Endothelial cell of umbilical vein (primary cell): Measurements from ENCODE around the gene LPP.

Source experiments
- CTCF ChIP-seq, 2 donors: IDR thresholded peaks; 1 replicate in 1 of 2; 2 replicates in 1 of 2; pipeline ENCODE4 v1.5.1; 2011; ENCODE audit warnings: low read length in 2 of 2, mild to moderate bottlenecking in 2 of 2, moderate library complexity in 2 of 2, control low read depth in 1 of 2, inconsistent platforms in 1 of 2, low read depth in 1 of 2; ENCODE audit not compliant: insufficient read depth in 1 of 2; ENCODE audit errors: extremely low read depth in 1 of 2
- JUN ChIP-seq: IDR thresholded peaks from 2 replicates; pipeline ENCODE4 v1.6.1; 2011; ENCODE audit warnings: borderline replicate concordance, low read depth; ENCODE audit not compliant: insufficient read length, insufficient read depth
- POLR2A ChIP-seq: IDR thresholded peaks from 2 replicates; pipeline ENCODE4 v1.6.1; 2012; ENCODE audit warnings: low read depth, mild to moderate bottlenecking, control low read depth, low read length
- POLR2AphosphoS5 ChIP-seq: IDR thresholded peaks from 2 replicates; pipeline ENCODE4 v1.6.1; 2012; ENCODE audit warnings: low read depth, mild to moderate bottlenecking, control low read depth, low read length, moderate library complexity; ENCODE audit not compliant: insufficient read depth

GRCh38 chr3:188327433-188327832 lies 173.5 kb downstream of the LPP start:
- TF ChIP-seq POLR2A, result no peak
- TF ChIP-seq JUN, result no peak
- TF ChIP-seq CTCF (IDR thresholded peaks at IDR 0.05; ENCODE audit: extremely low read depth in 1 of 2, insufficient read depth in 1 of 2, low read depth in 1 of 2, low read length in 2 of 2), result no peak
- no peak for TF ChIP-seq POLR2AphosphoS5
